ENCODE results near the gene DEFB132. TPM values are rescaled to one million over a fixed set of nuclear protein-coding genes. Genes with fewer than 3 reads are reported as not detected.
A peak's percentile ranks its signal among the peaks of the same experiment; 100 is the strongest.

DEFB132 gene
- total and polyA plus RNA-seq, 2 of the 13 experiments (the other 11 are each of a cell fraction or from before 2014, with no cell fraction given): not detected

DNA sequence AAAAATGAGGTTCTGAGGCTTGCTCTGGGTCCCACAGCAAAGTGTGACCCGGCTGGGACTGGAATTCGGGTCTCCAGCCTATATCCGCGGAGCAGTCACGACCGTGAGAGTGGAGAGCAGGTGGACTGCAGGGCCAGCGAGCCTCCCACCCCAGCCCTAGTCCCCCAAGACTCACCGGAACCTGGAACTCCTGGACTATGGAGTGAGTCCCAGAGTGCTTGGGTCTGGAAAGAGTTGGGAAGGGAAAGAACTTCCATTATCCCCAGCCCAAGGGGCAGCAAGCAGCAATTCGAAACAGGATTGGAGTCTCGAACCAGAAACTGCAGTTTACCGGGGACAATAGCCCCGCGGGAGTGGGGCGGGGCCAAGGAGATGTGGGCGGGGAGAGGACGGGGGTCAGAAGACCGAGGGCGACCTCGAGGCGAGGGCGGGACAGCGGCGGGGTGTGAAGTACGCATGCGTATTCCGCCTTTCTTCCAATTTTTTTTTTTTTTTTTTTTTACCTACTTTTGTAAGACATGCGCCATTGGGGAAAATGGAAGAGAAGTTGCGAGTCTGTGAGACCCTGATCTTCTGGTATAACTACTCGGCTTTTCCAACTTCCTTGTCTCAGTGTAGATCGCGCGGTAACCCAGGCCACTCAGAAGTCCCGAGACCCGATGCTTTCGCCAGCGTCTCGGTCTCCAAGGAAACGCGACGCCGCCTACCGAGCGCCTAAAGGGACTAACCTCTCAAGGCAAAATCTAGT, 32.7 kb downstream of the DEFB132 start, which contains the start of gene C20orf96 (continued):
- TF ChIP-seq, protein P1, sequence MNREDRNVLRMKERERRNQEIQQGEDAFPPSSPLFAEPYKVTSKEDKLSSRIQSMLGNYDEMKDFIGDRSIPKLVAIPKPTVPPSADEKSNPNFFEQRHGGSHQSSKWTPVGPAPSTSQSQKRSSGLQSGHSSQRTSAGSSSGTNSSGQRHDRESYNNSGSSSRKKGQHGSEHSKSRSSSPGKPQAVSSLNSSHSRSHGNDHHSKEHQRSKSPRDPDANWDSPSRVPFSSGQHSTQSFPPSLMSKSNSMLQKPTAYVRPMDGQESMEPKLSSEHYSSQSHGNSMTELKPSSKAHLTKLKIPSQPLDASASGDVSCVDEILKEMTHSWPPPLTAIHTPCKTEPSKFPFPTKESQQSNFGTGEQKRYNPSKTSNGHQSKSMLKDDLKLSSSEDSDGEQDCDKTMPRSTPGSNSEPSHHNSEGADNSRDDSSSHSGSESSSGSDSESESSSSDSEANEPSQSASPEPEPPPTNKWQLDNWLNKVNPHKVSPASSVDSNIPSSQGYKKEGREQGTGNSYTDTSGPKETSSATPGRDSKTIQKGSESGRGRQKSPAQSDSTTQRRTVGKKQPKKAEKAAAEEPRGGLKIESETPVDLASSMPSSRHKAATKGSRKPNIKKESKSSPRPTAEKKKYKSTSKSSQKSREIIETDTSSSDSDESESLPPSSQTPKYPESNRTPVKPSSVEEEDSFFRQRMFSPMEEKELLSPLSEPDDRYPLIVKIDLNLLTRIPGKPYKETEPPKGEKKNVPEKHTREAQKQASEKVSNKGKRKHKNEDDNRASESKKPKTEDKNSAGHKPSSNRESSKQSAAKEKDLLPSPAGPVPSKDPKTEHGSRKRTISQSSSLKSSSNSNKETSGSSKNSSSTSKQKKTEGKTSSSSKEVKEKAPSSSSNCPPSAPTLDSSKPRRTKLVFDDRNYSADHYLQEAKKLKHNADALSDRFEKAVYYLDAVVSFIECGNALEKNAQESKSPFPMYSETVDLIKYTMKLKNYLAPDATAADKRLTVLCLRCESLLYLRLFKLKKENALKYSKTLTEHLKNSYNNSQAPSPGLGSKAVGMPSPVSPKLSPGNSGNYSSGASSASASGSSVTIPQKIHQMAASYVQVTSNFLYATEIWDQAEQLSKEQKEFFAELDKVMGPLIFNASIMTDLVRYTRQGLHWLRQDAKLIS (CRISPR knock-in tag; IDR thresholded peaks at IDR 0.05): no peak
- TF ChIP-seq ZNF34 (CRISPR knock-in tag; IDR thresholded peaks at IDR 0.05; ENCODE audit: borderline replicate concordance) (no peak), ZNF562 (CRISPR knock-in tag; IDR thresholded peaks at IDR 0.05; ENCODE audit: borderline replicate concordance) (no peak), KAT2B (IDR thresholded peaks at IDR 0.05; ENCODE audit: borderline replicate concordance, low read depth, low read length) (no peak), CEBPB (IDR thresholded peaks at IDR 0.05; ENCODE audit: borderline replicate concordance, low read depth, low read length) (no peak), ZFP82 (CRISPR knock-in tag; IDR thresholded peaks at IDR 0.05; ENCODE audit: borderline replicate concordance) (no peak), ZNF83 (CRISPR knock-in tag; IDR thresholded peaks at IDR 0.05; ENCODE audit: borderline replicate concordance) (0 out of 2 replicates have a peak, but pooled peaks have one; percentile 33), BRD4 (CRISPR knock-in tag; IDR thresholded peaks at IDR 0.05) (no peak), ZNF264 (CRISPR knock-in tag; IDR thresholded peaks at IDR 0.05) (no peak), ZMAT3 (CRISPR knock-in tag; conservative IDR thresholded peaks at IDR 0.05) (no peak), MXD4 (CRISPR knock-in tag; IDR thresholded peaks at IDR 0.05) (no peak), ONECUT2 (CRISPR knock-in tag; IDR thresholded peaks at IDR 0.05) (peak; percentile 49; the same call in 1 of the 2 replicates), CENPT (CRISPR knock-in tag; IDR thresholded peaks at IDR 0.05; ENCODE audit: low read depth) (no peak)
- TF ChIP-seq, protein P2, sequence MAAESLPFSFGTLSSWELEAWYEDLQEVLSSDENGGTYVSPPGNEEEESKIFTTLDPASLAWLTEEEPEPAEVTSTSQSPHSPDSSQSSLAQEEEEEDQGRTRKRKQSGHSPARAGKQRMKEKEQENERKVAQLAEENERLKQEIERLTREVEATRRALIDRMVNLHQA (CRISPR knock-in tag; IDR thresholded peaks at IDR 0.05): no peak
- TF ChIP-seq, protein P3, sequence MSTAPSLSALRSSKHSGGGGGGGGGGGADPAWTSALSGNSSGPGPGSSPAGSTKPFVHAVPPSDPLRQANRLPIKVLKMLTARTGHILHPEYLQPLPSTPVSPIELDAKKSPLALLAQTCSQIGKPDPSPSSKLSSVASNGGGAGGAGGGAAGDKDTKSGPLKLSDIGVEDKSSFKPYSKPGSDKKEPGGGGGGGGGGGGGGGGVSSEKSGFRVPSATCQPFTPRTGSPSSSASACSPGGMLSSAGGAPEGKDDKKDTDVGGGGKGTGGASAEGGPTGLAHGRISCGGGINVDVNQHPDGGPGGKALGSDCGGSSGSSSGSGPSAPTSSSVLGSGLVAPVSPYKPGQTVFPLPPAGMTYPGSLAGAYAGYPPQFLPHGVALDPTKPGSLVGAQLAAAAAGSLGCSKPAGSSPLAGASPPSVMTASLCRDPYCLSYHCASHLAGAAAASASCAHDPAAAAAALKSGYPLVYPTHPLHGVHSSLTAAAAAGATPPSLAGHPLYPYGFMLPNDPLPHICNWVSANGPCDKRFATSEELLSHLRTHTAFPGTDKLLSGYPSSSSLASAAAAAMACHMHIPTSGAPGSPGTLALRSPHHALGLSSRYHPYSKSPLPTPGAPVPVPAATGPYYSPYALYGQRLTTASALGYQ (CRISPR knock-in tag; IDR thresholded peaks at IDR 0.05): peak; percentile 1; the same call in 1 of the 2 replicates
- TF ChIP-seq, protein P4, sequence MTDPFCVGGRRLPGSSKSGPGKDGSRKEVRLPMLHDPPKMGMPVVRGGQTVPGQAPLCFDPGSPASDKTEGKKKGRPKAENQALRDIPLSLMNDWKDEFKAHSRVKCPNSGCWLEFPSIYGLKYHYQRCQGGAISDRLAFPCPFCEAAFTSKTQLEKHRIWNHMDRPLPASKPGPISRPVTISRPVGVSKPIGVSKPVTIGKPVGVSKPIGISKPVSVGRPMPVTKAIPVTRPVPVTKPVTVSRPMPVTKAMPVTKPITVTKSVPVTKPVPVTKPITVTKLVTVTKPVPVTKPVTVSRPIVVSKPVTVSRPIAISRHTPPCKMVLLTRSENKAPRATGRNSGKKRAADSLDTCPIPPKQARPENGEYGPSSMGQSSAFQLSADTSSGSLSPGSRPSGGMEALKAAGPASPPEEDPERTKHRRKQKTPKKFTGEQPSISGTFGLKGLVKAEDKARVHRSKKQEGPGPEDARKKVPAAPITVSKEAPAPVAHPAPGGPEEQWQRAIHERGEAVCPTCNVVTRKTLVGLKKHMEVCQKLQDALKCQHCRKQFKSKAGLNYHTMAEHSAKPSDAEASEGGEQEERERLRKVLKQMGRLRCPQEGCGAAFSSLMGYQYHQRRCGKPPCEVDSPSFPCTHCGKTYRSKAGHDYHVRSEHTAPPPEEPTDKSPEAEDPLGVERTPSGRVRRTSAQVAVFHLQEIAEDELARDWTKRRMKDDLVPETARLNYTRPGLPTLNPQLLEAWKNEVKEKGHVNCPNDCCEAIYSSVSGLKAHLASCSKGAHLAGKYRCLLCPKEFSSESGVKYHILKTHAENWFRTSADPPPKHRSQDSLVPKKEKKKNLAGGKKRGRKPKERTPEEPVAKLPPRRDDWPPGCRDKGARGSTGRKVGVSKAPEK (CRISPR knock-in tag; IDR thresholded peaks at IDR 0.05; ENCODE audit: borderline replicate concordance): 0 out of 2 replicates have a peak, but pooled peaks have one; percentile 0
- TF ChIP-seq, protein P5, sequence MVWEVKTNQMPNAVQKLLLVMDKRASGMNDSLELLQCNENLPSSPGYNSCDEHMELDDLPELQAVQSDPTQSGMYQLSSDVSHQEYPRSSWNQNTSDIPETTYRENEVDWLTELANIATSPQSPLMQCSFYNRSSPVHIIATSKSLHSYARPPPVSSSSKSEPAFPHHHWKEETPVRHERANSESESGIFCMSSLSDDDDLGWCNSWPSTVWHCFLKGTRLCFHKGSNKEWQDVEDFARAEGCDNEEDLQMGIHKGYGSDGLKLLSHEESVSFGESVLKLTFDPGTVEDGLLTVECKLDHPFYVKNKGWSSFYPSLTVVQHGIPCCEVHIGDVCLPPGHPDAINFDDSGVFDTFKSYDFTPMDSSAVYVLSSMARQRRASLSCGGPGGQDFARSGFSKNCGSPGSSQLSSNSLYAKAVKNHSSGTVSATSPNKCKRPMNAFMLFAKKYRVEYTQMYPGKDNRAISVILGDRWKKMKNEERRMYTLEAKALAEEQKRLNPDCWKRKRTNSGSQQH (CRISPR knock-in tag; IDR thresholded peaks at IDR 0.05; ENCODE audit: low read depth): peak; percentile 16; the same call in 1 of the 2 replicates

All from HepG2 (cell line).